HK-2 (cell line): ENCODE results near the gene NDUFB5.

Experiments used
- DNase-seq: peaks from one replicate; pipeline ENCODE4 v3.0.0-alpha.2; 2018; ENCODE audit not compliant: unreplicated experiment

Gene NDUFB5

DNA sequence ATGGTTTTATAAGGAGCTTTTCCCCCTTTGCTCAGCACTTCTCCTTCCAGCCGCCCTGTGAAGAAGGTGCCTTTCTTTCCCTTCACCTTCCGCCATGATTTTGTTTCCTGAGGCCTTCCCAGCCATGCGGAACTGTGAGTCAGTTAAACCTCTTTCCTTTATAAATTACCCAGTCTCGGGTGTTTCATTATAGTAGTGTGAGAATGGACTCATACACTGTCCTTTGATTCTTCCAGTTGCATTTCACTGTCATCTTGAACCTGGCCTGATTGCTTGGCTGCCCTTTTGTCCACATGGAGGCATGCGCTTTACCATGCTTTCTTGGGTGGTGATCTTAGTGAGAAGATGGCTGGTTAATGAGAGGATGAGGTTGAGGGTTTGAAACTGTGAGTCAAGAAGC, 71.5 kb downstream of the NDUFB5 start:
- DNase-seq, result peak; percentile 37
